Activated CD8-positive, alpha-beta memory T cell treated with anti-CD3 and anti-CD28 coated beads for 4 hours (primary cell): ENCODE data around the gene PTPRN.
"Not testable (repeated sequence)": the region's sequence is repeated elsewhere in the genome, so short reads cannot be mapped to it uniquely, and the experiment has no call there.

Source experiments
- DNase-seq, 2 donors: peaks; one replicate each; pipeline ENCODE4 v3.0.0-alpha.2; 2020; ENCODE audit warnings: low read depth in 2 of 2

Gene PTPRN

GRCh38 chr2:219287580-219288265, 21.5 kb downstream of the PTPRN start:
- no peak for DNase-seq

GRCh38 chr2:219287116-219287440, 22.1 kb downstream of the PTPRN start:
- DNase-seq = not testable (repeated sequence)

DNA sequence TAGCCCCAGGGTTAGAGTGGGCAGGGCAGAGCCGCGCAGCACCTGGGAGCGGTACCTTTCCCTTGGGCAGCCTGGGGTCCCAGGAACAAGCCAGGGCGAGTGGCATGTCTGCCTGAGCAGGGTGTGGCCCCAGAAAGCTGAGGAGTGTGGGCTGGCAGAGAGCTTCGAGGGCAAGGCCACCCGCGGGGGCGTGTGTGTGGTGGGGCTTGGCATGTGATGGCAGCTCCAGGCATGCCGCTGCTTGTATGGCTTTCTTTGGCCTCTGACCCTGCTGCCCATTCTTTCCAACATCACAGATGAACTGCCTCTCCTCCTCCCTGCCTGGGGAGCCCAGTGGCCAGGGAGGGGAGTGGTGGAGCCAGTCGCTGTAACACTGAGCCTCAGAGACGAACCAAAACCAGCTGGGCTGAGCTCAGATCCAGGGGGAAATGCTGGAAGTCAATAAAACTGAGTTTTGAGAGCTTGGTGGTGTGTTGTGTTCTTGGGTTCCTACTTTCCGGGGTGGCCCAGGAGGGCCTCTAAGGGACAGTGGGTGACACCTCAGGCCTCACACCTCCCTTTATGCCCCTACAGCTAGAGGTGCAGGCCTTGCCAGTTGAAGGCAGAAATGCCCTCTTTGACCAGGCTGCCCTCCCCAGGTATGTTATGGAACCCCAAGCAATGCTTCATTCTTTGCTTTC, 22.6 kb downstream of the PTPRN start:
- DNase-seq = no peak

DNA sequence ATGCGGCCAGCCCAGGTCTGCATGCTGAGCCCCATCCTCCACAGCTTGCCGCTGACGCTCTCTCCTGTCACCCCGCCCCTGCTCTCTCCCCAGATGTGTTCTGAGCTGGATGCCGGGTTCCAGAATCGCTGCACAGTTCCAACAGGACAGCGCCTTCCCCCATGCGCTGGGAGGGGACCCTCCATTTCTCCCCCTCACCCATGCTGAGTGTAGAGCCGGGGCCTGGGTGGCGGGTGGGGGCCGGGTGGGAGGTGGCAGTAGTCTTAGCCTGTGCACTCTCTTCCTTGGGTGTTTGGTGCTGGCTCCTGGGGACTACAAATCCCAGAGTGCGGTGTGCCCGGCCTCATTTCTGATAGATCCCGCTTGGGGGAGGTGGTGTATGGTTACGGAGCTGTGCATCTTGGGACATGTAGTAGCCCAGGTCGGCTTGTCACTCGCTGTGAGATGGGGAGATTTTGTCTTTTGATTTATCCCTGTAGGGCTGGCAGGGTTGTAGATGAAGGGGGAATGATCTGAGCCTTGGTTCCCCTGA, 23.2 kb downstream of the PTPRN start:
- no peak for DNase-seq

DNA sequence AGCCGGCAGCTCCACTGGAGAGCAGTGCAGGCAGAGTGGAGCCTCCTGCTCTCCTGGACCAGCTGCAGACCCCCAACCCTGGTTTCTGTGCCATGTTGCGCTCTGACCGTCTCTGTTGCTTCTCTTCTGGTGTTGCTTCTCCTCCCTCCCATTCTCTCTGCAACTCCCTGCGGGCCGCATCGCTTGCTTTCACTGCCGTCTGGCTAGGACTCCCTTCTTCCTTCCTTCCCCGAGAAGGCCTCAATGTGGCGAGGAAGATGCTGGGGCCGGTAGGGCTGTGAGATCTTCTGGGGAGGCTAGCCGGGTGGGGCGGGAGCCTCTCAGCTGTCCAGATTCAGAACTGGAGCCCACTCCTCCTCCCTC, 23.8 kb downstream of the PTPRN start:
- DNase-seq = no peak

GRCh38 chr2:219284501-219285372, 24.5 kb downstream of the PTPRN start:
- DNase-seq = no peak

GRCh38 chr2:219282943-219283581, 26.1 kb downstream of the PTPRN start:
- DNase-seq = no peak

DNA sequence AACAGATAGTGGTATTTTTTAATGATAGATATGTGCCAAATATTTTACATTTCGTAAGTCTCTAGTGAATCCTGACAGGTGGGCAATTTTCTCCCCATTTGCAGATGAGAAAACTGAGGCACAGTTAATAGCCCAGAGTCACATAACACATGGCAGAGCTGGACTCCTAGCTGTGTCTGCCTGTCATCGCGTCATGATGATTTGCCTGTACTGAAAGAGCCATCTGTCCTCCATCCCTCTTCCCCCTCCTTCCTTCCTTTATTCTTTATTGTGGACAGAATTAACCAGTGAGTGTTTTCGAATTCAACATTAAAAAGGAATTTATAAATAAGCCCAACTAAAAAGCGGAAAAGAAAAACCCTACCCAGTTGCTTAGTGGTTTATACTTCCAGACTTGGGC, 26.8 kb downstream of the PTPRN start:
- DNase-seq = no peak

- DNase-seq = no peak
Measured at GRCh38 chr2:219281588-219281987, 27.6 kb downstream of the PTPRN start.

DNA sequence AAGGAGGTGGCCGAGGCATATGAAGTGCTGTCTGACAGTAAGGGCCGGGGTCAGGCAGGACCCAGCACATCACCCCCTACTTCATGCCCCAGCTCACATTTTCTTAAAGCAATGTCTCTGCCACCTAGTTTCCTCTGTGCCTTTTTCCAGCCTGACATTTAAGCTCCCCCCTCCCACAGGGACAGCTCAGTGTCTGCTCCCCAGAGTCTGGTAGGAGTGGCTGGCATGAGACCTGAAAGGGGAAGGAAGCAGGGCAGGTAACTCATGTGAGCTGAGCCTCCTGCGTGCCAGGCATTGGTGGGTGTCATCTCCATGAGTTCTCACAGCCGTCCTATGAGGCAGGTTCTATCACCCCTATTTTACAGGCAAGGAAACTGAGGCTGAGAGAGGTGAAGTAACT, 28.6 kb downstream of the PTPRN start:
- DNase-seq = no peak

DNA sequence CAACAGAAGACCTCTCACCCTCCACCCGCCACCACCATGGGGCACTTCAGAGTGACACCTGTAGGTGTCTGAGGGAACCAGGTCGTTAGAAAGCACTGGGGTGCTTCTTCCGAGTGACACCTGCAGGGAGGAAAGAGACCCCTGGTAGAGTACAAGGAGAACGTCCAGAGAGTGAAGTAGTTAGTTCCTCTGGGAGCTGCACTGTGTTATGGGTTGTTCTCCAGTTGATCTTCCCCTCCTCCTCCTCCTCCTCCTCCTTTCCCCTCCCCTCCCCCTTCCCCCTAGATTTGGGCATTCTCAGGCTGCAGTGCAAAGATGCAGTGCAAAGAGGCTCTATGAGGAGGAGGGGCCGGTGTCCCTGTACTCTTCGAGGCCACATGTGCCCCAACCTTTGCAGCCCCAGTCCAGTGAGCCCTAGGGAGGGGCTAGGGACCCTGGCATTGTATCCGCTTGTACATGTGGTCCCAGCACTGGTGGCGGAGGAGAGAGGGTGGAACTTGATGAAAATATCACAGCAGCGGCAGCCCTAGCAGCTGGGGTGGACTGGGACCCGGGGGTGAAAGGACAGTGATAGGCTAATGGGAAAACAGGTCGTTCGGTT, 29.2 kb downstream of the PTPRN start:
- no peak for DNase-seq

DNA sequence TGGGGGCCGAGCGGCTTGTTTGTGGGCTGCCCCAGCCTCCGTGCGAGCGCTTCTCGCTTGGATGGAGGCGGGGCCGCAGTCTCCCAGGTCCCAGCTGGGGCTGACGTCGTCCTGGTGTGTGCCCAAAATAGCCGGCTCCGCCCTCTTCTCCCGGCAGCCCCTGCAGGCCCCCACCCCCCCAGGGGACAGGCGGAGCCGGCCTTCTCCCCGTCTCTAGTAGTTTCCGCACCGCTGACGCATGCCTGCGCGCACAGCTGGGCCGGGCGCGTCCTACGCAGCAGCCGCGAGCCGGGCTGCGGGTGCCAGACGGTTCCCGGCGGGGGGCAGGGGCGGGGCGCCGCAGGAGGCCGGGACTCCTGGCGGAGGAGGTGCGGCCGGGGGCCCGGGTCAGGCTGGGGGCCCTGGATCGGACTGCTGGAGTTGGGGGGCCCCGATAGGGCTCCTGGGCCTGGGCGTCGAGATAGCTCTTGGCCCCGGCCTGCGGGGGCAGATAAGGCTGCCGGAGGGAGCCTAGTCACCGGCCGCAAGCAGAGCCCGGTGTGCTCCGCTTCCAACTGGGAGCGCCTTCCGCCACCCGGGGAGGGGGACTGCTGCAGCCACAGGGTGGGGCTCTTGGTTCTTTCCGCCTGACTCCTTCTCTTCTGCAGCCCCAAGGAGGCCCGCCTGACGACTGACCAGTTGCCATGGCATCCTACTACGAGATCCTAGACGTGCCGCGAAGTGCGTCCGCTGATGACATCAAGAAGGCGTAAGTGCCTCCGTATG, 29.9 kb downstream of the PTPRN start, which contains the start of gene DNAJB2:
Gene DNAJB2, plus strand, starts transcription at position 216 of the 765 bp plus-strand sequence. Its CDS starts 468 bp downstream, at position 684.
- peak; percentile 98 to 99 for DNase-seq

DNA sequence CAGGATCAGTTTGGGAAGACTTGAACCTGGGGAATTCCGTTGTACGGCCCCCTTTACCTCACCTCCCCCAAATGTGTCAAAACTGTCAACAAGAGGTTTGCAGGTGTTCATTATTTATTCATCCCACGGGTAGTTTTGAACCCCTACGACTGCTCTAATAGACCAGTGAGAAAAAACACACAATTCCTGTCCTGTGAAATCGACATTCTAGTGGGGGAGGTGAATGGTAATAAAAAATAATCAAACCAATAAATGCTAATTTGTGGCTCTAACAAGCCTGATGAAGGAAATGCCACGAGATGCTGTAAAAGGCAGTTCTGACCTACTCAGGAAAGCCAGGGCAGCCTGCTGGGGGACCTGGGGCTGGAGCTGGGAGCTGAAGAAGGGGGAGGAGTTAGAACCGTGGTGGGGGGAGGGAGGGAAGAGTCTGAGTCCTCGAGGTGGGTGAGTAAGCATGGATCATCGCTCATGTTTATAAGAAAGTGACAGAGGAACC, 30.5 kb downstream of the PTPRN start:
- DNase-seq = no peak

- peak; percentile 42 to 57 for DNase-seq
Measured at GRCh38 chr2:219277703-219278654, 31.2 kb downstream of the PTPRN start.

DNA sequence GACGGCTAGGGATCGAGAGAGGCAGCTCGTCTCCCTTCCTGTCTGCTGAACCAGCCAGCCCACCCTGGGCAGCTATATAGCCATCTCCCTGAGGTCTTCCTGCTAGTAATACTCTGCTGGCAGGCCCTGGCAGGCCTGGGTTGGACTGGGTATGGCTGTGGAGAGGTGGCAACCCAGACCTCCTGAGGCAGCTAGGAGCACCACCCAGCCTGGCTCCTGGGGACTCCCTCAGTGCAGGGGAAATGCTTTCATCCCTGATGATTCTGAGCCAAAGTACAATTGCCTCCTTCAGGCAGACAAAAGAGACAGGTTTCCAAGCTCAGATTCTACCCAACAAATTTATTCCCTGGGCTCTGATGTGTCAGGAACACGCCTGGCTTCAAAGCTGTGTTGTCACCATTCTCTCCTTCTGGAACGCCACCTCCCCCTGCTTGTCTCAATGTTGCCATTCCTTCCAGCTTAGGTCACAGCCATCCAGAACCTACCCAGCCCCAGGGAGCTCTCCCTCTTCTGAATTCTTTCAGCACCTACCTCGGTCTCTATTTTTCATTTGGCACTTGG, 34.8 kb downstream of the PTPRN start:
- DNase-seq = no peak

GRCh38 chr2:219273937-219274336, 35.3 kb downstream of the PTPRN start:
- no peak for DNase-seq

- no peak for DNase-seq
Measured at GRCh38 chr2:219272995-219273394, 36.2 kb downstream of the PTPRN start.

DNA sequence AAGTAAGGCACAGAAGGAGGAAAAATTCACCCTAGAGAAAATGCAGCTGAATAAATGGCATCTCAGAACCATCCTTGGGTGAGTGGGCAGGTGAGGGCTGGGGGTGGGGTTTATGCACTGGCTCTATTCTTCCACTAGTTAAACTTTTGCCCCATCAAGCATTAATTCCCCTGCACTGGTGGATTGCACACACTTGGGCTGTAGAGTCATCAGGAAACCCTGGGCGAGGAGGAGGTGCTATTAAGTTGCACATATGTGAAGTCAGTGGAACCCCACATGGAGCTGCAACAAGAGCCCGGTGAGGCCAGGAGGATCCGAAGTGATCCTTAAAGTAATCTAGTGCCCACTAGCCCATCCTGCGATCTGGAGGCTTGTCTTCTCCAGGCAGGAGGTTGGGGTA, 36.8 kb downstream of the PTPRN start:
- DNase-seq = no peak

DNA sequence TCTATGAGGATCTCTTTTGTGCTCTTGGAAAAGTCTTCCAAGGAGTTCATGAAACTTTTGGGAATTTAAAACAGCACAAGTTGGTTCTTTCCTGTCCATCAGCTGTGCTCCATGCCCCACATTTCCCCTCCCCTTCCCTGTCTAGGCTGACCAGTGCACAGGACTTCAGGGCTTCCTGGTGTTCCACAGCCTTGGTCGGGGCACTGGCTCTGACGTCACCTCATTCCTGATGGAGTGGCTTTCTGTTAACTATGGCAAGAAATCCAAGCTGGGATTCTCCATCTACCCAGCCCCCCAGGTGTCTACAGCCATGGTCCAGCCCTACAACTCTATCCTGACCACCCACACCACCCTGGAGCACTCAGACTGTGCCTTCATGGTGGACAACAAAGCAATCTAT, 38.2 kb downstream of the PTPRN start:
- no peak for DNase-seq
